ENCODE data around the gene IL1R2. TPM values are rescaled to one million over a fixed set of nuclear protein-coding genes. Genes with fewer than 3 reads are reported as not detected.

IL1R2 gene
- total RNA-seq, 1 donor, result 0.36 TPM

DNA sequence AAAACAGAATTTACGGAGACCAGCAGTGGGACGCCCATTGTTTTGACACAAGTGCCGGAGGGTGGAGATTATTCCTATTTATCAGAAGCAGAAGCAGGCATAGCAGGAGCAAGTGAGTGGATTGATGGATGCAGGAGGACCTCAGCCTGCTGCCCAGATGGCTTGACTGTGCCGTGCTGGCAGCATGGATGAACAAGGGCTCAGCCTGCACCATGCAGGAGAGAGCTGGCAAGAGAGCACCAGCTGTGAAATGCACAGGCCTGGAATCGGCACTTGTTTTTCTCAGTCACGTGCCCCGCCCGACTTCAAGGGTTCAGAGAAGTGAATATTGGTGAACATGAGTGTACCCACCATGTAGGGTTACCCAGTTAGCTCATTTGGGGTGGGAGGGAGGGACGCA, 4.0 kb downstream of the IL1R2 start:
- peaks cover 44% of the 10 kb centered on the region for H3K27me3 ChIP-seq (ENCODE audit: insufficient read depth, low read length)
- H4K20me1 ChIP-seq (ENCODE audit: insufficient read depth, low read length), result no peaks in the 10 kb centered on the region
- DNase-seq (ENCODE audit: insufficient read length, low spot score, missing footprints), result no peak
- no peak overlapping the region for H3K27ac ChIP-seq (ENCODE audit: low read depth, low read length)
- H2AFZ ChIP-seq (ENCODE audit: low read length), result no peak overlapping the region
- H3K9me3 ChIP-seq (ENCODE audit: low read depth, low read length), result no peaks in the 10 kb centered on the region
- H3K36me3 ChIP-seq (ENCODE audit: insufficient read depth, low read length), result no peaks in the 10 kb centered on the region
- no peak for TF ChIP-seq CTCF (IDR thresholded peaks at IDR 0.05; ENCODE audit: extremely low read depth, low read depth, low read length)
- no peaks in the 10 kb centered on the region for H3K79me2 ChIP-seq (ENCODE audit: insufficient read depth, low read length)
- H3K4me3 ChIP-seq (ENCODE audit: insufficient read depth, low read length), result no peak overlapping the region
- H3K4me2 ChIP-seq (ENCODE audit: insufficient read depth, low read length), result no peak overlapping the region
- no peaks in the 10 kb centered on the region for H3K4me1 ChIP-seq (ENCODE audit: insufficient read depth, low read length)

GRCh38 chr2:101998556-101998895, 6.8 kb downstream of the IL1R2 start:
- Histone ChIP-seq H3K9me3 (ENCODE audit: low read depth, low read length) (no peaks in the 10 kb centered on the region), H4K20me1 (ENCODE audit: insufficient read depth, low read length) (no peaks in the 10 kb centered on the region), H3K27me3 (ENCODE audit: insufficient read depth, low read length) (peaks cover 21% of the 10 kb centered on the region), H3K4me1 (ENCODE audit: insufficient read depth, low read length) (no peaks in the 10 kb centered on the region), H3K4me2 (ENCODE audit: insufficient read depth, low read length) (no peak overlapping the region), H3K79me2 (ENCODE audit: insufficient read depth, low read length) (no peaks in the 10 kb centered on the region), H3K27ac (ENCODE audit: low read depth, low read length) (no peak overlapping the region), H2AFZ (ENCODE audit: low read length) (no peak overlapping the region), H3K36me3 (ENCODE audit: insufficient read depth, low read length) (no peaks in the 10 kb centered on the region), H3K4me3 (ENCODE audit: insufficient read depth, low read length) (no peak overlapping the region)
- DNase-seq (ENCODE audit: insufficient read length, low spot score, missing footprints), result no peak
- TF ChIP-seq CTCF (IDR thresholded peaks at IDR 0.05; ENCODE audit: extremely low read depth, low read depth, low read length), result no peak

DNA sequence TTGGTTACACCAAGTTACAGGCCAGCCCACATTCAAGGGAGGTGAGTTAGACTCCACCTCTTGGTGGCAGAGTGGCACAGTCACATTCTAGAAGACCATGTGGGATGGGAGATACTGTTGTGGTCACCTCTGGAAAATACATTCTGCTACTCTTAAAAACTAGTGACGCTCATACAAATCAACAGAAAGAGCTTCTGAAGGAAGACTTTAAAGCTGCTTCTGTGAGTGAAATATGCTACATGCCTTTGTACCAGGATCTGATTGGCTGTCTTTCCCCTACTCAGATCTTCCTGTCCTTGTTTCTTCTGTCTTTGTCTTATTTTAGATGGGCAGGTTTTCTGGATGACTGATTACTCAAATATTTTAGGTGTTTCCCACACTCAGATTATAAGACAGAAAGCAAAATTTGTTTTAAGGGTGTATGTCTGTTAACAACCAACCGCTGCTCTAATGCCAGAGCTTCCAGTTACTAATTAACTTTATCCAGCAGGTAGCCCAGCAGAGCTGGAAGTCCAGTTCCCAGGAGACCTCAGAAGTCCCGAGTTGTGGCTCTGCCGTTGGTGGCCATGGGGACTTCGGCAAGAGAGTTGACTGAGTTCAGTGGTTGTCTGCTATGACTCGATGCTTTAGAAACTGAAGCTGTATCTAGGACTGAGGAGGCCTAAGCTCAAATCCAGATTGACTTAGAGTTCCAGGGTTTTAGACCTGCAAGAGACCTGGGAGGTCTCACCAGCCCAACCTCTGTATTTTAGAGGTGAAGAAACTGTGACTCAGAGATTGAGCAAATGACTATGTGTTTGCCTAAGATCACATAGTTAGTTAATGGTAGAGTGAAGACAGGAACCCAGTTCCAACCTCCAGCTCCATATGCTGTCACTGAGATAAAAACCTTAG, 7.4 kb downstream of the IL1R2 start:
- Histone ChIP-seq H3K4me3 (ENCODE audit: insufficient read depth, low read length) (no peak overlapping the region), H4K20me1 (ENCODE audit: insufficient read depth, low read length) (no peaks in the 10 kb centered on the region), H3K4me2 (ENCODE audit: insufficient read depth, low read length) (no peak overlapping the region), H3K36me3 (ENCODE audit: insufficient read depth, low read length) (no peaks in the 10 kb centered on the region), H3K27me3 (ENCODE audit: insufficient read depth, low read length) (peaks cover 18% of the 10 kb centered on the region), H3K9me3 (ENCODE audit: low read depth, low read length) (no peaks in the 10 kb centered on the region), H3K79me2 (ENCODE audit: insufficient read depth, low read length) (no peaks in the 10 kb centered on the region), H2AFZ (ENCODE audit: low read length) (no peak overlapping the region), H3K27ac (ENCODE audit: low read depth, low read length) (no peak overlapping the region), H3K4me1 (ENCODE audit: insufficient read depth, low read length) (no peaks in the 10 kb centered on the region)
- DNase-seq (ENCODE audit: insufficient read length, low spot score, missing footprints), result peak; percentile 44
- no peak for TF ChIP-seq CTCF (IDR thresholded peaks at IDR 0.05; ENCODE audit: extremely low read depth, low read depth, low read length)

GRCh38 chr2:102000012-102000411, 8.3 kb downstream of the IL1R2 start:
- Histone ChIP-seq H2AFZ (ENCODE audit: low read length) (no peak overlapping the region), H3K79me2 (ENCODE audit: insufficient read depth, low read length) (no peaks in the 10 kb centered on the region), H3K27me3 (ENCODE audit: insufficient read depth, low read length) (peaks cover 18% of the 10 kb centered on the region), H3K4me1 (ENCODE audit: insufficient read depth, low read length) (no peaks in the 10 kb centered on the region), H3K27ac (ENCODE audit: low read depth, low read length) (no peak overlapping the region), H3K36me3 (ENCODE audit: insufficient read depth, low read length) (no peaks in the 10 kb centered on the region), H4K20me1 (ENCODE audit: insufficient read depth, low read length) (no peaks in the 10 kb centered on the region), H3K4me3 (ENCODE audit: insufficient read depth, low read length) (no peak overlapping the region), H3K4me2 (ENCODE audit: insufficient read depth, low read length) (no peak overlapping the region), H3K9me3 (ENCODE audit: low read depth, low read length) (no peaks in the 10 kb centered on the region)
- no peak for DNase-seq (ENCODE audit: insufficient read length, low spot score, missing footprints)
- no peak for TF ChIP-seq CTCF (IDR thresholded peaks at IDR 0.05; ENCODE audit: extremely low read depth, low read depth, low read length)
